Mesendoderm (in vitro differentiated cells): ENCODE data around the gene SELENBP1.

ENCODE experiments used
- DNase-seq: peaks from one replicate; pipeline ENCODE4 v3.0.0; 2013
- H2AK5ac ChIP-seq: 2 replicates; pipeline ENCODE4 v1.6.1; 2013; ENCODE audit warnings: low read length, inconsistent platforms
- H2BK120ac ChIP-seq: 2 replicates; pipeline ENCODE4 v1.6.1; 2013; ENCODE audit warnings: low read depth, mild to moderate bottlenecking, low read length, moderate library complexity, mixed read lengths
- H2BK15ac ChIP-seq: replicated peaks from 2 replicates; pipeline ENCODE4 v1.6.1; 2013; ENCODE audit warnings: low read depth, mild to moderate bottlenecking, moderate library complexity
- H2BK5ac ChIP-seq: 2 replicates; pipeline ENCODE4 v1.6.1; 2013; ENCODE audit warnings: low read length, inconsistent platforms
- H3K18ac ChIP-seq: 2 replicates; pipeline ENCODE4 v1.6.1; 2013; ENCODE audit warnings: mild to moderate bottlenecking, low read length, mixed read lengths
- H3K23ac ChIP-seq: one replicate; pipeline ENCODE4 v1.6.1; 2013; ENCODE audit warnings: low read length
- H3K27ac ChIP-seq: 2 replicates; pipeline ENCODE4 v1.5.1; 2013; ENCODE audit warnings: low read depth, mild to moderate bottlenecking, inconsistent platforms, low read length, moderate library complexity
- H3K27me3 ChIP-seq: 2 replicates; pipeline ENCODE4 v1.6.1; 2013; ENCODE audit warnings: low read length, control low read depth, mild to moderate bottlenecking, inconsistent platforms; ENCODE audit not compliant: insufficient read depth, poor library complexity
- H3K36me3 ChIP-seq: 2 replicates; pipeline ENCODE4 v1.6.1; 2013; ENCODE audit warnings: low read length, inconsistent platforms; ENCODE audit not compliant: control insufficient read depth, insufficient read depth
- H3K4ac ChIP-seq: one replicate; pipeline ENCODE4 v1.6.1; 2013; ENCODE audit warnings: low read depth, mild to moderate bottlenecking, low read length, moderate library complexity
- H3K4me1 ChIP-seq: 2 replicates; pipeline ENCODE4 v1.6.1; 2013; ENCODE audit warnings: low read depth, low read length, inconsistent platforms; ENCODE audit not compliant: control insufficient read depth
- H3K4me2 ChIP-seq: 2 replicates; pipeline ENCODE4 v1.6.1; 2013; ENCODE audit warnings: low read length
- H3K4me3 ChIP-seq: 2 replicates; pipeline ENCODE4 v1.5.1; 2013; ENCODE audit warnings: mild to moderate bottlenecking, low read length
- H3K56ac ChIP-seq: one replicate; pipeline ENCODE4 v1.6.1; 2013; ENCODE audit warnings: low read length
- H3K79me1 ChIP-seq: 2 replicates; pipeline ENCODE4 v1.6.1; 2013; ENCODE audit warnings: low read length, inconsistent platforms
- H3K79me2 ChIP-seq: 2 replicates; pipeline ENCODE4 v1.6.1; 2013; ENCODE audit warnings: mild to moderate bottlenecking, low read length; ENCODE audit not compliant: control insufficient read depth, insufficient read depth
- H3K9ac ChIP-seq: 2 replicates; pipeline ENCODE4 v1.6.1; 2013; ENCODE audit warnings: low read length, inconsistent platforms
- H4K5ac ChIP-seq: one replicate; pipeline ENCODE4 v1.6.1; 2013; ENCODE audit warnings: low read length
- H4K8ac ChIP-seq: one replicate; pipeline ENCODE4 v1.6.1; 2013; ENCODE audit warnings: low read depth, mild to moderate bottlenecking, control low read depth, low read length, moderate library complexity
- WGBS: extraction: QIAGEN DNeasy Blood & Tissue Kit; methylation state at CpG from one replicate; pipeline ENCODE4 v1.1.7; 2013; ENCODE audit warnings: low lambda C conversion rate, missing lambda C conversion rate; ENCODE audit not compliant: insufficient coverage; ENCODE audit errors: extremely low coverage; 5-methylcytosine and 5-hydroxymethylcytosine counted together

SELENBP1 gene

GRCh38 chr1:151368393-151369301, 3.9 kb downstream of the SELENBP1 start:
- H2AK5ac ChIP-seq: no peak overlapping the region
- no peak overlapping the region for H3K4ac ChIP-seq
- H3K9ac ChIP-seq: no peak overlapping the region
- no peak overlapping the region for H2BK5ac ChIP-seq
- no peak overlapping the region for H3K4me2 ChIP-seq
- H3K79me2 ChIP-seq: no peaks in the 10 kb centered on the region
- no peak overlapping the region for H3K27ac ChIP-seq
- H3K18ac ChIP-seq: no peak overlapping the region
- no peaks in the 10 kb centered on the region for H3K36me3 ChIP-seq
- H3K23ac ChIP-seq: no peak overlapping the region
- H3K27me3 ChIP-seq: no peaks in the 10 kb centered on the region
- H3K79me1 ChIP-seq: no peaks in the 10 kb centered on the region
- WGBS: no CpG with 5 or more reads among the region's 20 CpGs
- DNase-seq: no peak
- no peak overlapping the region for H3K4me3 ChIP-seq
- no peak overlapping the region for H4K8ac ChIP-seq
- H2BK120ac ChIP-seq: no peak overlapping the region
- peaks cover 3% of the 10 kb centered on the region for H3K4me1 ChIP-seq
- H3K56ac ChIP-seq: no peak overlapping the region
- H2BK15ac ChIP-seq: no peak overlapping the region
- no peak overlapping the region for H4K5ac ChIP-seq

DNA sequence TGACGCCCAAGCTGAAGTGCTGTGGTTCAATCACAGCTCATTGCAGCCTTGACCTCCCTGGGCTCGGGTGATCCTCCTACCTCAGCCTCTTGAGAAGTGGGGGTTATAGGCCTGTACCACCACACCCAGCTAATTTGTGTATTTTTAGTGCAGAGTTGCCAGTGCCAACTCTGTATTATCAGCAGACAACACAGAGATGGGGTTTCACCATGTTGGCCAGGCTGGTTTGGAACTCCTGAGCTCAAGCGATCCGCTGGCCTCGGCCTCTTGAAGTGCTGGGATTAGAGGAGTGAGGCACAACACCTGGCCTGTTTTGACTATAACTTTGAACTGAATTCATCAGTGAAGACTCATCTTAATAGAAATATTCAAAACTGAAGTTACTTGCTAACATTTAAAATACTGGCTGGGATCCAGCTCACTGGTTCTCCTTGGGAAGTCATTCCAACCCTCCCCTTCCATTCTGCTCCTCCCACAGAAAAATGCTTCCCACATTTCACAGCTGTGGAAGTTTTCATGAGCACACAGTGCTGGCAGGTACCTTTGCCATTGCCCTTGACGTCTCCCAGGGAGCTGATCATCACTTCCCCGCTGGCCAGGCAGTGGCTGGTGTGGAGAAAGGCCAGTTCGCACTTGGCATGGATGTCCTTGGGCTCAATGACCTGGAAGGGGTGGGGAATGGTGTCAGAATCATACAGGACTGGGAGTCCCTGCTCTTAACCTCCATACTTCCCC, 4.7 kb downstream of the SELENBP1 start:
- no peaks in the 10 kb centered on the region for H3K79me2 ChIP-seq
- H3K36me3 ChIP-seq: no peaks in the 10 kb centered on the region
- no peak overlapping the region for H3K9ac ChIP-seq
- peaks cover 3% of the 10 kb centered on the region for H3K4me1 ChIP-seq
- H2BK15ac ChIP-seq: no peak overlapping the region
- no peak overlapping the region for H3K27ac ChIP-seq
- H2BK5ac ChIP-seq: no peak overlapping the region
- no peak overlapping the region for H3K4ac ChIP-seq
- no peak overlapping the region for H3K4me2 ChIP-seq
- H3K18ac ChIP-seq: no peak overlapping the region
- no peaks in the 10 kb centered on the region for H3K27me3 ChIP-seq
- no peak overlapping the region for H3K4me3 ChIP-seq
- no peaks in the 10 kb centered on the region for H3K79me1 ChIP-seq
- no peak overlapping the region for H3K23ac ChIP-seq
- no peak overlapping the region for H4K5ac ChIP-seq
- H2AK5ac ChIP-seq: no peak overlapping the region
- H3K56ac ChIP-seq: no peak overlapping the region
- no peak for DNase-seq
- WGBS: no CpG with 5 or more reads among the region's 8 CpGs
- H4K8ac ChIP-seq: no peak overlapping the region
- H2BK120ac ChIP-seq: no peak overlapping the region

GRCh38 chr1:151364996-151365395, 7.5 kb downstream of the SELENBP1 start:
- no peak overlapping the region for H2BK15ac ChIP-seq
- H3K9ac ChIP-seq: no peak overlapping the region
- no peak overlapping the region for H3K56ac ChIP-seq
- H2BK120ac ChIP-seq: no peak overlapping the region
- H3K27ac ChIP-seq: no peak overlapping the region
- H3K18ac ChIP-seq: no peak overlapping the region
- H2AK5ac ChIP-seq: no peak overlapping the region
- H3K4me2 ChIP-seq: no peak overlapping the region
- no peak overlapping the region for H3K4ac ChIP-seq
- no peak for DNase-seq
- H2BK5ac ChIP-seq: no peak overlapping the region
- no peaks in the 10 kb centered on the region for H3K4me1 ChIP-seq
- no peak overlapping the region for H4K8ac ChIP-seq
- no CpG with 5 or more reads among the region's 4 CpGs for WGBS
- H3K27me3 ChIP-seq: no peaks in the 10 kb centered on the region
- H3K79me2 ChIP-seq: no peaks in the 10 kb centered on the region
- H3K23ac ChIP-seq: no peak overlapping the region
- H3K36me3 ChIP-seq: no peaks in the 10 kb centered on the region
- H3K4me3 ChIP-seq: no peak overlapping the region
- H4K5ac ChIP-seq: no peak overlapping the region
- H3K79me1 ChIP-seq: no peaks in the 10 kb centered on the region

GRCh38 chr1:151362308-151363155, 10.0 kb downstream of the SELENBP1 start:
- Histone ChIP-seq H3K23ac (no peak overlapping the region), H3K27me3 (no peaks in the 10 kb centered on the region), H3K9ac (no peak overlapping the region), H4K5ac (no peak overlapping the region), H3K18ac (no peak overlapping the region), H3K4me2 (no peak overlapping the region), H3K27ac (no peak overlapping the region), H2AK5ac (no peak overlapping the region), H3K4me3 (no peak overlapping the region), H3K79me1 (no peaks in the 10 kb centered on the region), H2BK5ac (no peak overlapping the region), H3K79me2 (no peaks in the 10 kb centered on the region), H3K56ac (no peak overlapping the region), H2BK15ac (no peak overlapping the region), H3K36me3 (no peaks in the 10 kb centered on the region), H3K4ac (no peak overlapping the region), H4K8ac (no peak overlapping the region), H3K4me1 (no peaks in the 10 kb centered on the region), H2BK120ac (no peak overlapping the region)
- WGBS: no CpG with 5 or more reads among the region's 3 CpGs
- DNase-seq: no peak

- DNase-seq: no peak
- H3K56ac ChIP-seq: no peak overlapping the region
Measured at GRCh38 chr1:151361883-151362282, 10.6 kb downstream of the SELENBP1 start.

More at GRCh38 chr1:151361883-151362282, 10.6 kb downstream of the SELENBP1 start:
- H3K4me2 ChIP-seq: no peak overlapping the region
- H2BK15ac ChIP-seq: no peak overlapping the region
- H3K23ac ChIP-seq: no peak overlapping the region
- H3K4ac ChIP-seq: no peak overlapping the region
- no peak overlapping the region for H3K27ac ChIP-seq
- H3K27me3 ChIP-seq: no peaks in the 10 kb centered on the region
- H3K4me3 ChIP-seq: no peak overlapping the region
- H3K18ac ChIP-seq: no peak overlapping the region
- H3K9ac ChIP-seq: no peak overlapping the region
- H4K8ac ChIP-seq: no peak overlapping the region
- no peak overlapping the region for H2BK120ac ChIP-seq
- no peaks in the 10 kb centered on the region for H3K4me1 ChIP-seq
- H2BK5ac ChIP-seq: no peak overlapping the region
- no peak overlapping the region for H2AK5ac ChIP-seq
- H3K79me2 ChIP-seq: no peaks in the 10 kb centered on the region
- H4K5ac ChIP-seq: no peak overlapping the region
- no peaks in the 10 kb centered on the region for H3K79me1 ChIP-seq
- no peaks in the 10 kb centered on the region for H3K36me3 ChIP-seq
